ENCODE results near the gene RBM47. TPM values are rescaled to one million over a fixed set of nuclear protein-coding genes. Genes with fewer than 3 reads are reported as not detected.
"Not testable (repeated sequence)": the region's sequence is repeated elsewhere in the genome, so short reads cannot be mapped to it uniquely, and the experiment has no call there.

The RBM47 gene
- total RNA-seq, 1 donor from 2014 or later = 7.1 TPM

DNA sequence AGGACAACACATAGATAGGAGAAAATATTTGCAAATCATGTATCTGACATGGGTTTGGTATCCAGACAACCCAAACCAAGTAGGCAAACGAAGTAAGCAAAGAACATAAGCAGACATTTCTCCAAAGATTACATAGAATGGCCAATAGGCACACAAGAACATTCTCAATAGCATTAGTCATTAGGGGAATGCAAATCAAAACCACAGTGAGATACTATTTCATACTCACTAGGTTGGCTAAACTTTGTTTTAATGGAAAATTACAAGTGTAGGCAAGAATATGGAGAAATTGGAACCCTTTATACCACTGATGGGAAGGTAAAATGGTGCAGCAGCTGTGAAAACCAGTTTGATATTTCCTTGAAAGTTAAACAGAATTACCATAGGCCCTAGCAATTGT is 219.8 kb downstream of the RBM47 start:
- no peak for DNase-seq (ENCODE audit: low spot score in 2 of 2)
- intact Hi-C loops (cut with DNase I) = no loop called here
- Histone ChIP-seq H3K27me3 (no peaks in the 10 kb centered on the region), H3K9me3 (no peaks in the 10 kb centered on the region), H3K27ac (no peak overlapping the region), H3K36me3 (no peaks in the 10 kb centered on the region), H3K4me1 (no peaks in the 10 kb centered on the region), H3K4me3 (no peak overlapping the region)
- TF ChIP-seq, protein P1, sequence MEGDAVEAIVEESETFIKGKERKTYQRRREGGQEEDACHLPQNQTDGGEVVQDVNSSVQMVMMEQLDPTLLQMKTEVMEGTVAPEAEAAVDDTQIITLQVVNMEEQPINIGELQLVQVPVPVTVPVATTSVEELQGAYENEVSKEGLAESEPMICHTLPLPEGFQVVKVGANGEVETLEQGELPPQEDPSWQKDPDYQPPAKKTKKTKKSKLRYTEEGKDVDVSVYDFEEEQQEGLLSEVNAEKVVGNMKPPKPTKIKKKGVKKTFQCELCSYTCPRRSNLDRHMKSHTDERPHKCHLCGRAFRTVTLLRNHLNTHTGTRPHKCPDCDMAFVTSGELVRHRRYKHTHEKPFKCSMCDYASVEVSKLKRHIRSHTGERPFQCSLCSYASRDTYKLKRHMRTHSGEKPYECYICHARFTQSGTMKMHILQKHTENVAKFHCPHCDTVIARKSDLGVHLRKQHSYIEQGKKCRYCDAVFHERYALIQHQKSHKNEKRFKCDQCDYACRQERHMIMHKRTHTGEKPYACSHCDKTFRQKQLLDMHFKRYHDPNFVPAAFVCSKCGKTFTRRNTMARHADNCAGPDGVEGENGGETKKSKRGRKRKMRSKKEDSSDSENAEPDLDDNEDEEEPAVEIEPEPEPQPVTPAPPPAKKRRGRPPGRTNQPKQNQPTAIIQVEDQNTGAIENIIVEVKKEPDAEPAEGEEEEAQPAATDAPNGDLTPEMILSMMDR (IDR thresholded peaks at IDR 0.05) = no peak

DNA sequence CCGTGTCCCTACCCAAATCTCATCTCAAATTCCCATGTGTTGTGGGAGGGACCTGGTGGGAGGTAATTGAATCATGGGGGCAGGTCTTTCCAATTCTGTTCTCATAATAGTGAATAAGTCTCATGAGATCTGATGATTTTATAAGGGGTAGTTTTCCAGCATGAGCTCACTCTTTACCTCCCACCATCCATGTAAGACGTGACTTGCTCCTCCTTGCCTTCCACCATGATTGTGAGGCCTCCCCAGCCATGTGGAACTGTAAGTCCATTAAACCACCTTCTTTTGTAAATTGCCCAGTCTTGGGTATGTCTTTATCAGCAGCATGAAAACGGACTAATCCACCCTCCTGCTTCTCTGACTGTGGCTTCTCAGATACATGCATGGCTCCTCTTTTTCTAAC is 222.2 kb downstream of the RBM47 start:
- H3K36me3 ChIP-seq; intact Hi-C loops (cut with DNase I); H3K4me3 ChIP-seq; H3K9me3 ChIP-seq; H3K27me3 ChIP-seq; DNase-seq (ENCODE audit: low spot score in 2 of 2); H3K4me1 ChIP-seq; H3K27ac ChIP-seq: not testable (repeated sequence)

DNA sequence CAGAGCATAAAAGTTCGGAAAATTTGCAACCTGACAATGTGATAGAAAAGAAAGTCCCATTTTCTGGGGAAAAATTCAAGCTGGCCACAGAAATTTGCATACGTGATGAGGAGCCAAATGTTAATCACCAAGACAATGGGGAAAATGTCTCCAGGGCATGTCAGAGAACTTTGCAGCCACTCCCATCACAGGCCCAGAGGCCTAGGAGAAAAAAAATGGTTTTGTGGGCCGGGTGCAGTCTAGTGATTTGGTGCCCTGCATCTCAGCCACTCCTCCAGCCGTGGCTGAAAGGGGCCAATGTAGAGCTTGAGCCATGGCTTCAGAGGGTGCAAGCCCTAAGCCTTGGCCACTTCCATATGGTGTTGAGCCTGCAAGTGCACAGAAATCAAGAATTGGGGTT is 223.3 kb downstream of the RBM47 start:
- no peaks in the 10 kb centered on the region for H3K27me3 ChIP-seq
- H3K27ac ChIP-seq = no peak overlapping the region
- DNase-seq (ENCODE audit: low spot score in 2 of 2) = no peak
- intact Hi-C loops (cut with DNase I) = no loop called here
- no peaks in the 10 kb centered on the region for H3K36me3 ChIP-seq
- TF ChIP-seq, protein P1 (IDR thresholded peaks at IDR 0.05) = no peak
- no peak overlapping the region for H3K4me3 ChIP-seq
- H3K9me3 ChIP-seq = no peaks in the 10 kb centered on the region
- no peaks in the 10 kb centered on the region for H3K4me1 ChIP-seq

DNA sequence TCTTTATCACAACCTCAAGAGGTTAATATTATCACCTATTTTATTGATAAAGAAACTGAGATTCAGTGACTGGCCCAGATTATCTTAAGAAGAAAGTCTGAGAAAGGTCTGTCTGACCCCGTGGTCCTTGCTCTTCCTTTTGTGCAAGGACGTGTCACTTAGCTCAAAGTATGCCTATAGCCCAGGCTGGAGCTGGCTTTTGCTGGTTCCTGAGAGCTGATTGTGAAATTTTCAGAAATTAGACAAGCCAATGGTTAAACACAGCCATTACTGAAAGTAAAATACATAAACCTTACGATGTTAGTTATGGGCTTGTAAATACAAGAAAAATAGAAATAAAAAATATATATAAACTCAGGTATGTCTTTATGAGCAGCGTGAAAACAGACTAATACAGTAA is 224.5 kb downstream of the RBM47 start:
- TF ChIP-seq, protein P1 (IDR thresholded peaks at IDR 0.05) = no peak
- H3K27me3 ChIP-seq = no peaks in the 10 kb centered on the region
- intact Hi-C loops (cut with DNase I) = no loop called here

DNA sequence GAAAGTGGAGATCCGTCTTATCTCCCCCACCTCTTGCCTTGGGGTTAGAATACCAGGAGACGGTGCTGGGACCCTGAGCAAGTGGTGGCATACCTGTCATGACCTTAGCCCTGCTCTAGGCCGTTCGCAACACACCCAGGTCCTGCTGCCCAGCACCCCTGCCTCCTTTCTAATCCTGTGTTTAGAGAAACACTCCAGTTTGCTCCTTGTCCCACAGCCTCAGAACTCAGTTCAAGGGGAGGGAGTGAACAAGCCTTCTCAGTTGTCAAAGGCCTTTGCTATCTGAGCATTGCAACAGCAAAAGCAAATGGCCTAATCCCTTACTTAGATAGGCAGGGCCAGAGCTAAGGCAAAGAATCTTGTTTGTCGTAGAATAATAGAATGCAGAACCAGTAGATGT is 226.6 kb downstream of the RBM47 start:
- Histone ChIP-seq H3K27me3 (no peaks in the 10 kb centered on the region), H3K4me3 (no peak overlapping the region), H3K9me3 (no peaks in the 10 kb centered on the region), H3K27ac (no peak overlapping the region), H3K36me3 (no peaks in the 10 kb centered on the region), H3K4me1 (no peaks in the 10 kb centered on the region)
- TF ChIP-seq, protein P1 (IDR thresholded peaks at IDR 0.05) = no peak
- intact Hi-C loops (cut with DNase I) = no loop called here
- no peak for DNase-seq (ENCODE audit: low spot score in 2 of 2)

More for the DNA sequence above, 224.5 kb downstream of the RBM47 start:
- Histone ChIP-seq H3K36me3 (no peaks in the 10 kb centered on the region), H3K4me1 (no peaks in the 10 kb centered on the region), H3K4me3 (no peak overlapping the region), H3K27ac (no peak overlapping the region), H3K9me3 (no peaks in the 10 kb centered on the region)
- no peak for DNase-seq (ENCODE audit: low spot score in 2 of 2)

DNA sequence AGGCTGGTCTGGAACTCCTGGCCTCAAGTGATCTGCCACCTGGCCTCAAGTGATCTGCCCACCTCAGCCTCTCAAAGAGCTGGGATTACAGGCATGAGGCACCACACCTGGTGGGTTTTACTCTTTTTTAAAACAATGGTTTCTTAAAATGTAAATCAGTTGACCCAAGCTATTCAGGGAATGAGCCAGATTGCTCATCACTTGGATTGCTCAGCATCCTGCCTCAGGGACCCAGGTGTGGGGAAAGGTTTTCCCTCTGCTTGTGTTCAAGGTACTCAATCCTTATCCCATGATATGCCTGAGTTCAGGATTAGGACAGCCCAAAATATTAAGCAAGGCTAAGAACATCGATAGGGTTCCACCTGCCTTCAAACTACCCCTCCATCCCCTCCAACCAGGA is 227.1 kb downstream of the RBM47 start:
- intact Hi-C loops (cut with DNase I) = no loop called here
- DNase-seq (ENCODE audit: low spot score in 2 of 2) = no peak
- Histone ChIP-seq H3K4me1 (no peaks in the 10 kb centered on the region), H3K36me3 (no peaks in the 10 kb centered on the region), H3K9me3 (no peaks in the 10 kb centered on the region), H3K4me3 (no peak overlapping the region), H3K27ac (no peak overlapping the region), H3K27me3 (no peaks in the 10 kb centered on the region)
- TF ChIP-seq, protein P1 (IDR thresholded peaks at IDR 0.05) = no peak

Measured in ascending aorta (tissue), 2 donors.